GM21528 (cell line): ENCODE measurements around the gene TRABD2A.

Source experiments
- ATAC-seq: cut with Tn5 transposase; IDR thresholded peaks from one replicate; pipeline ENCODE4 v1.9.1; 2021; ENCODE audit warnings: mild to moderate bottlenecking, moderate library complexity; ENCODE audit not compliant: unreplicated experiment, low FRiP score

Gene TRABD2A

GRCh38 chr2:84857566-84857965 is 23.3 kb downstream of the TRABD2A start:
- ATAC-seq, result no peak

GRCh38 chr2:84856787-84857186 is 24.1 kb downstream of the TRABD2A start:
- ATAC-seq, result no peak

GRCh38 chr2:84855731-84856130 is 25.2 kb downstream of the TRABD2A start:
- no peak for ATAC-seq

- ATAC-seq, result no peak
These were observed 26.0 kb downstream of the TRABD2A start for GRCh38 chr2:84854850-84855249.

GRCh38 chr2:84851876-84852275 is 29.0 kb downstream of the TRABD2A start:
- no peak for ATAC-seq

GRCh38 chr2:84850471-84850870 is 30.4 kb downstream of the TRABD2A start:
- no peak for ATAC-seq

GRCh38 chr2:84849271-84849952 is 31.5 kb downstream of the TRABD2A start:
- ATAC-seq, result no peak

- no peak for ATAC-seq
These were observed 33.4 kb downstream of the TRABD2A start for GRCh38 chr2:84847326-84848050.

GRCh38 chr2:84846741-84847142 is 34.1 kb downstream of the TRABD2A start:
- no peak for ATAC-seq

GRCh38 chr2:84846041-84846663 is 34.7 kb downstream of the TRABD2A start:
- no peak for ATAC-seq

GRCh38 chr2:84844141-84844540 is 36.7 kb downstream of the TRABD2A start:
- no peak for ATAC-seq

- no peak for ATAC-seq
These were observed 39.3 kb downstream of the TRABD2A start for GRCh38 chr2:84841577-84841976.

GRCh38 chr2:84840306-84840705 is 40.6 kb downstream of the TRABD2A start:
- ATAC-seq, result no peak

- no peak for ATAC-seq
These were observed 41.0 kb downstream of the TRABD2A start for GRCh38 chr2:84839851-84840250.

GRCh38 chr2:84838434-84839145 is 42.3 kb downstream of the TRABD2A start:
- no peak for ATAC-seq

GRCh38 chr2:84836215-84836614 is 44.7 kb downstream of the TRABD2A start:
- no peak for ATAC-seq

GRCh38 chr2:84833481-84834150 is 47.3 kb downstream of the TRABD2A start:
- no peak for ATAC-seq

- ATAC-seq, result peak; percentile 90
These were observed 48.0 kb downstream of the TRABD2A start for GRCh38 chr2:84832772-84833461.

GRCh38 chr2:84830758-84831500 is 50.0 kb downstream of the TRABD2A start:
- ATAC-seq, result no peak
